ENCODE data around the gene TRMT2B.

DNA sequence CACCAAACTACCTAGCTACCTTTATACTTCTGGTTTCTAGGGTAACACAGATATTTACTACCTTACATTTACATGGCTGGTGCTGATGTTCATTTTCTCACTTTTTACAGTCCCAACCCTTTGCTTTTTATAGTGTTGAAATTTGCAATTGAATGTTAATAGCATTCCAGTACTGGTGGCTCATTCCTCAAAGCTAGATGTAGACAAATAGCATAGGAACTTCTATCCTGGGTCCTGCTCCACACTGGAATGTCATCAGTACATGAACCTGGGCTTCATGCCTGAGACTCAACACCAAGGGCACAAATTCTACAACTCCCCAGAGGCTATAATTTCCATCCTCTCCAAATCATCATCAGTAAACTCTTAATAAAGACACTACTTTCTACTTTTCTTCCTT is 10.3 kb upstream of the TRMT2B start:
- TF ChIP-seq POLR2A (IDR thresholded peaks at IDR 0.05) (no peak), CTCF (IDR thresholded peaks at IDR 0.05) (no peak)

All from adrenal gland (tissue), 5 donors.